A549 (cell line): Measurements from ENCODE around the gene ACAP1. TPM values are rescaled to one million over a fixed set of nuclear protein-coding genes. Genes with fewer than 3 reads are reported as not detected.

Source experiments
- ATAC-seq, 2 experiments: fragments of 200-7000 bp in 1 of 2; fragments of >200 bp in 1 of 2; cut with Nextera tagmentation in 1 of 2; cut with Tn5 transposase in 1 of 2; 3 replicates each; pipeline versions ENCODE4 v1.8.0 to v1.9.1; 2018 to 2020; ENCODE audit warnings: mild to moderate bottlenecking in 1 of 2, moderate library complexity in 1 of 2
- CTCF ChIA-PET: fragments of 300-600 bp; sonication (Branson Sonifier 250); formaldehyde crosslinking; extraction: SDS; loops from one replicate; lab custom pipeline; 2021; ENCODE audit warnings: antibody characterized with exemption, inconsistent platforms; lab: Yijun Ruan, JAX
- POLR2A ChIA-PET: fragments of 350-600 bp; formaldehyde crosslinking; extraction: SDS; loops from one replicate; lab custom pipeline; 2021; ENCODE audit warnings: antibody characterized with exemption, inconsistent platforms; lab: Yijun Ruan, JAX
- DNase-seq, 2 experiments: peaks; one replicate each; pipeline versions ENCODE4 v3.0.0 to v3.0.0-alpha.2; 2011 to 2016; ENCODE audit warnings: low read depth in 1 of 2, low spot score in 1 of 2
- FAIRE-seq: peaks from 2 replicates; lab custom pipeline; 2011; peaks lifted over from hg19 to GRCh38; lab: Jason Lieb, UNC
- H3K27ac ChIP-seq, 2 experiments: fragments of >200 bp; sonication (Bioruptor Twin); formaldehyde crosslinking; 3 replicates each; pipeline ENCODE4 v1.5.1; 2016 to 2017
- H3K4me1 ChIP-seq: fragments of >200 bp; sonication (Bioruptor Twin); formaldehyde crosslinking; 3 replicates; pipeline ENCODE4 v1.6.1; 2016
- H3K4me2 ChIP-seq: fragments of >200 bp; sonication (Bioruptor Twin); formaldehyde crosslinking; 3 replicates; pipeline ENCODE4 v1.6.1; 2016
- H3K4me3 ChIP-seq: fragments of >200 bp; sonication (Bioruptor Twin); formaldehyde crosslinking; 3 replicates; pipeline ENCODE4 v1.5.1; 2016
- H3K9me3 ChIP-seq: fragments of >200 bp; sonication (Bioruptor Twin); formaldehyde crosslinking; 3 replicates; pipeline ENCODE4 v1.6.1; 2016
- BCL3 ChIP-seq: fragments of >200 bp; sonication (Bioruptor Twin); formaldehyde crosslinking; IDR thresholded peaks from 3 replicates; pipeline ENCODE4 v1.6.1; 2016
- EHMT2 ChIP-seq: fragments of 200-600 bp; sonication (generic); IDR thresholded peaks from 2 replicates; pipeline ENCODE4 v1.6.1; 2016; ENCODE audit warnings: antibody characterized with exemption, low read depth, mild to moderate bottlenecking, moderate library complexity
- ELK1 ChIP-seq: fragments of 150-350 bp; IDR thresholded peaks from 2 replicates; pipeline ENCODE4 v1.6.1; 2014; ENCODE audit warnings: low read depth, mild to moderate bottlenecking, low read length
- EP300 ChIP-seq, 2 experiments: fragments of >200 bp; sonication (Bioruptor Twin); formaldehyde crosslinking; IDR thresholded peaks; 2 replicates in 1 of 2; 3 replicates in 1 of 2; pipeline ENCODE4 v1.6.1; 2016 to 2017
- FOSB ChIP-seq: fragments of 250-450 bp; sonication (Bioruptor Pico); IDR thresholded peaks from 2 replicates; pipeline ENCODE4 v1.5.0; 2020; ENCODE audit warnings: mild to moderate bottlenecking, moderate library complexity
- GATA3 ChIP-seq: IDR thresholded peaks from 2 replicates; pipeline ENCODE4 v1.6.1; 2012; ENCODE audit warnings: borderline replicate concordance
- HEYL ChIP-seq: fragments of 250-450 bp; sonication (Bioruptor Pico); IDR thresholded peaks from 2 replicates; pipeline ENCODE4 v1.8.0; 2021; ENCODE audit warnings: mild to moderate bottlenecking, moderate library complexity
- HOXB13 ChIP-seq: fragments of 250-450 bp; sonication (Bioruptor Pico); IDR thresholded peaks from 2 replicates; pipeline ENCODE4 v1.5.0; 2020; ENCODE audit warnings: low read depth, mild to moderate bottlenecking, moderate library complexity
- JUNB ChIP-seq: fragments of >200 bp; sonication (Bioruptor Twin); formaldehyde crosslinking; IDR thresholded peaks from 2 replicates; pipeline ENCODE4 v1.6.1; 2016
- KDM1A ChIP-seq: fragments of 200-600 bp; sonication (generic); IDR thresholded peaks from 2 replicates; pipeline ENCODE4 v1.6.1; 2016; ENCODE audit warnings: low read depth, mild to moderate bottlenecking
- MAFK ChIP-seq: fragments of 450-650 bp; IDR thresholded peaks from 2 replicates; pipeline ENCODE4 v1.6.1; 2014; ENCODE audit not compliant: partially characterized antibody
- MAX ChIP-seq: IDR thresholded peaks from 2 replicates; pipeline ENCODE4 v1.6.1; 2012
- NFE2L2 ChIP-seq: fragments of 150-350 bp; conservative IDR thresholded peaks from 2 replicates; pipeline ENCODE4 v1.6.1; 2014; ENCODE audit warnings: low read length
- RARB ChIP-seq: fragments of 250-450 bp; sonication (Bioruptor Pico); IDR thresholded peaks from 2 replicates; pipeline ENCODE4 v1.8.0; 2021; ENCODE audit warnings: mild to moderate bottlenecking, moderate library complexity
- SMC3 ChIP-seq: fragments of >200 bp; sonication (Bioruptor Twin); formaldehyde crosslinking; IDR thresholded peaks from 3 replicates; pipeline ENCODE4 v1.6.1; 2018; ENCODE audit warnings: inconsistent platforms
- SREBF2 ChIP-seq: fragments of 450-650 bp; IDR thresholded peaks from 2 replicates; pipeline ENCODE4 v1.6.1; 2014; ENCODE audit warnings: mild to moderate bottlenecking, moderate library complexity
- TP53 ChIP-seq: fragments of 250-450 bp; sonication (Bioruptor Pico); IDR thresholded peaks from 2 replicates; pipeline ENCODE4 v1.5.0; 2021; ENCODE audit warnings: mild to moderate bottlenecking, moderate library complexity
- ZFP36 ChIP-seq: fragments of 450-650 bp; IDR thresholded peaks from 2 replicates; pipeline ENCODE4 v1.6.1; 2014; ENCODE audit warnings: borderline replicate concordance; ENCODE audit not compliant: partially characterized antibody
- ZSCAN20 ChIP-seq: fragments of 250-450 bp; sonication (Bioruptor Pico); IDR thresholded peaks from 2 replicates; pipeline ENCODE4 v1.8.0; 2022; ENCODE audit warnings: mild to moderate bottlenecking, moderate library complexity
- WGBS: methylation state at CpG from one replicate; pipeline ENCODE4 v1.1.6; 2017; ENCODE audit errors: missing lambda C conversion rate; 5-methylcytosine and 5-hydroxymethylcytosine counted together
- polyA plus RNA-seq, 4 experiments: library from polyadenylated mRNA; depleted of rRNA in 3 of 4; stranded (reverse); fragments of >200 nt; fragmentation: RNase III in 1 of 4; extraction: RNeasy Plus Mini Kit Qiagen cat#74134 plus additional on column Dnase treatment in 1 of 4; gene quantifications; 2 replicates in 3 of 4; 3 replicates in 1 of 4; pipeline ENCODE4 v1.2.3, GENCODE V29; 2011 to 2017
- TF ChIP-seq, protein P1 (sequence below): fragments of 200-600 bp; sonication (generic); IDR thresholded peaks from 2 replicates; pipeline ENCODE4 v1.6.1; 2016; ENCODE audit warnings: antibody characterized with exemption, mild to moderate bottlenecking, moderate library complexity
- TF ChIP-seq, protein P2 (sequence below): fragments of 250-450 bp; sonication (Bioruptor Pico); IDR thresholded peaks from 2 replicates; pipeline ENCODE4 v1.5.0; 2021; ENCODE audit warnings: mild to moderate bottlenecking, moderate library complexity, borderline replicate concordance

The ACAP1 gene
- polyA plus RNA-seq, 2 of the 4 experiments (the other 2 are of a cell fraction) = 0.41 to 1.3 TPM

DNA sequence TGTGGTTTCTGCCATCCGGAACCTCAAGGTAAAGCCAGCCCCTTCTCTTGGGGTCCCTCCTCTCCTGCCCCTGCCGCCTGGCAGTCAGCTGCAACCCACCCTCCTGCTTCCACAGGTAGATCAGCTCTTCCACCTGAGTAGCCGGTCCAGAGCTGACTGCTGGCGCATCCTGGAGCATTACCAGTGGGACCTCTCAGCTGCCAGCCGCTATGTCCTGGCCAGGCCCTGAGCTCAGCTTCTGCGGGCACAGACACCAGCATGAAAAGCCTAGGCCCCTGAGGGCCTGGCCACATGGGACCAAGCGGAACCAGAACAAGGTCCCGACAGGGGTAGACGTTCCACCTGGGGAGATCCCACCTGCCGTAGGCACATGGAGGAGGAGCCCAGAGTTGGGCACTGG, 52.5 kb downstream of the ACAP1 start:
- POLR2A ChIA-PET = interaction anchor here (0.6 to 1.6 kb wide), 2 partner anchors 11 to 15 kb away, joined by 4 to 7 read pairs; partner anchors contain the start of gene TMEM256
- ATAC-seq = no peak
- no peaks in the 10 kb centered on the region for H3K9me3 ChIP-seq
- no peak for TF ChIP-seq ZFP36
- TF ChIP-seq GATA3 = no peak
- no peak for TF ChIP-seq NFE2L2
- TF ChIP-seq RARB (CRISPR knock-in tag) = no peak
- TF ChIP-seq MAFK = no peak
- TF ChIP-seq, protein P1, sequence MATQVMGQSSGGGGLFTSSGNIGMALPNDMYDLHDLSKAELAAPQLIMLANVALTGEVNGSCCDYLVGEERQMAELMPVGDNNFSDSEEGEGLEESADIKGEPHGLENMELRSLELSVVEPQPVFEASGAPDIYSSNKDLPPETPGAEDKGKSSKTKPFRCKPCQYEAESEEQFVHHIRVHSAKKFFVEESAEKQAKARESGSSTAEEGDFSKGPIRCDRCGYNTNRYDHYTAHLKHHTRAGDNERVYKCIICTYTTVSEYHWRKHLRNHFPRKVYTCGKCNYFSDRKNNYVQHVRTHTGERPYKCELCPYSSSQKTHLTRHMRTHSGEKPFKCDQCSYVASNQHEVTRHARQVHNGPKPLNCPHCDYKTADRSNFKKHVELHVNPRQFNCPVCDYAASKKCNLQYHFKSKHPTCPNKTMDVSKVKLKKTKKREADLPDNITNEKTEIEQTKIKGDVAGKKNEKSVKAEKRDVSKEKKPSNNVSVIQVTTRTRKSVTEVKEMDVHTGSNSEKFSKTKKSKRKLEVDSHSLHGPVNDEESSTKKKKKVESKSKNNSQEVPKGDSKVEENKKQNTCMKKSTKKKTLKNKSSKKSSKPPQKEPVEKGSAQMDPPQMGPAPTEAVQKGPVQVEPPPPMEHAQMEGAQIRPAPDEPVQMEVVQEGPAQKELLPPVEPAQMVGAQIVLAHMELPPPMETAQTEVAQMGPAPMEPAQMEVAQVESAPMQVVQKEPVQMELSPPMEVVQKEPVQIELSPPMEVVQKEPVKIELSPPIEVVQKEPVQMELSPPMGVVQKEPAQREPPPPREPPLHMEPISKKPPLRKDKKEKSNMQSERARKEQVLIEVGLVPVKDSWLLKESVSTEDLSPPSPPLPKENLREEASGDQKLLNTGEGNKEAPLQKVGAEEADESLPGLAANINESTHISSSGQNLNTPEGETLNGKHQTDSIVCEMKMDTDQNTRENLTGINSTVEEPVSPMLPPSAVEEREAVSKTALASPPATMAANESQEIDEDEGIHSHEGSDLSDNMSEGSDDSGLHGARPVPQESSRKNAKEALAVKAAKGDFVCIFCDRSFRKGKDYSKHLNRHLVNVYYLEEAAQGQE = no peak
- TF ChIP-seq, protein P2, sequence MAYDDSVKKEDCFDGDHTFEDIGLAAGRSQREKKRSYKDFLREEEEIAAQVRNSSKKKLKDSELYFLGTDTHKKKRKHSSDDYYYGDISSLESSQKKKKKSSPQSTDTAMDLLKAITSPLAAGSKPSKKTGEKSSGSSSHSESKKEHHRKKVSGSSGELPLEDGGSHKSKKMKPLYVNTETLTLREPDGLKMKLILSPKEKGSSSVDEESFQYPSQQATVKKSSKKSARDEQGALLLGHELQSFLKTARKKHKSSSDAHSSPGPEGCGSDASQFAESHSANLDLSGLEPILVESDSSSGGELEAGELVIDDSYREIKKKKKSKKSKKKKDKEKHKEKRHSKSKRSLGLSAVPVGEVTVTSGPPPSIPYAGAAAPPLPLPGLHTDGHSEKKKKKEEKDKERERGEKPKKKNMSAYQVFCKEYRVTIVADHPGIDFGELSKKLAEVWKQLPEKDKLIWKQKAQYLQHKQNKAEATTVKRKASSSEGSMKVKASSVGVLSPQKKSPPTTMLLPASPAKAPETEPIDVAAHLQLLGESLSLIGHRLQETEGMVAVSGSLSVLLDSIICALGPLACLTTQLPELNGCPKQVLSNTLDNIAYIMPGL (CRISPR knock-in tag) = no peak
- no peak for TF ChIP-seq SMC3
- TF ChIP-seq, all 56 proteins: peak for 0
- CTCF ChIA-PET = interaction anchor here (0.7 to 17.1 kb wide), 7 partner anchors 9 to 172 kb away, joined by 3 to 139 read pairs (median 6); partner anchors contain the start of genes KCTD11, SENP3, TMEM102 and TMEM95
- WGBS = 91% methylated on average over 9 of the region's 10 CpGs
- no peak overlapping the region for H3K4me3 ChIP-seq
- peaks cover 5% of the 10 kb centered on the region; the same call in 1 of the 3 replicates for H3K4me1 ChIP-seq
- no peak overlapping the region for H3K4me2 ChIP-seq
- FAIRE-seq (no peak), DNase-seq (no peak)
- no peak overlapping the region for H3K27ac ChIP-seq

DNA sequence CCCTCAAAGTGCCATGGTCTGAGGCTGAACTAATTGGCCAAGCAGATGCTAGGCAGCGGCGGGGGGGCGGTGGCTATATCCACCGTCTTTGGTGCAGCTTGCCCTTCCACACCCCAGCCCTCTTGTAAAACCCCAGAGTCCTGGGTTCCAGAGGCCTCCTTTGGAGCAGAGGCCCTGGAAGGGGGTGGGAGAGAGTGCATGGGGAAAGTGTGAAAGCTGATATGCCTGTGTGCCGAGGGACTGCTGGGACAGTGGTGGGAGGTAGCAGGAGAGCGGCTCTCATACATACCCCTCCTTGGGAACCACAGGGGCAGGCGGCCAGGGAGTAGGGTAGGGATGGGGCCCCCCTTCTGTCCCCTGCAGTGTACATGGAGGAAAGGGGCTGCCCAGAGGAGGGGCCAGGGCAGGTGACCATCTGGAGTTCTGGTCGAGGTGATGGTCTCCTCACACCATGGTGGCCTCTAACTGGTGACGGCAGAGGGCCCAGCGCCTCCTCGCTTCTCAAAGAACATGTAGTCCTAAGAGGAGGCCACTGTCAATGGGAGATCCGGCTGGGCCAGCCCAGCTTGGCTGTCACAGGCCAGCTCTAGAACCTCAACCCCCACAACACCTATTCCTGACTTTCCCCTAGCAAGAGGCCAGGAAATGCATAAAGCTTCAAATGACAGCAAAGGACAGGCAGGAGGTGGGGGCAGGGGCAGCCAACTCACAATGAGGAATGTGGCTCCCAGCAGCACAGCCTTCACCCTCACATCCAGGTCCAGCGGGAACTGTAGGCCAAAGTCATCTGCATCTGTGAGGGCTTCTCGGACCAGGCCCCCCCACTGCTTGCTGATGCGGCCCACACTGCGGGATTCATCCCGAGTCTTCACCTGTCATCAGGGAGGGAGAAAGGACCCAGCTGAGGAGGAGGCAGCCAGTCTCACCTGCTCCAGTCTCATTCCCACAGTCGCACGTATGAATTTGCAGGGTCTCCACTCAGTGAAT, 53.9 kb downstream of the ACAP1 start:
- ATAC-seq (no peak), FAIRE-seq (no peak), DNase-seq (no peak)
- Histone ChIP-seq H3K4me2 (no peak overlapping the region), H3K4me3 (no peak overlapping the region), H3K9me3 (no peaks in the 10 kb centered on the region), H3K4me1 (peaks cover 8% of the 10 kb centered on the region; the same call in 1 of the 3 replicates), H3K27ac (no peak overlapping the region)
- 84% methylated on average over 19 of the region's 19 CpGs for WGBS
- no peak for TF ChIP-seq BCL3
- no peak for TF ChIP-seq MAX
- no peak for TF ChIP-seq HEYL (CRISPR knock-in tag)
- TF ChIP-seq SREBF2 = no peak
- TF ChIP-seq ZSCAN20 (CRISPR knock-in tag) = no peak
- TF ChIP-seq TP53 (CRISPR knock-in tag) = no peak
- no peak for TF ChIP-seq SMC3
- no peak for TF ChIP-seq FOSB (CRISPR knock-in tag)
- TF ChIP-seq ELK1 = no peak
- TF ChIP-seq HOXB13 (CRISPR knock-in tag) = no peak
- no peak for TF ChIP-seq JUNB
- TF ChIP-seq GATA3 = no peak
- no peak for TF ChIP-seq KDM1A
- no peak for TF ChIP-seq EP300 (IDR thresholded peaks at IDR 0.05)
- TF ChIP-seq EHMT2 = no peak
- CTCF ChIA-PET = interaction anchor here (0.7 to 17.1 kb wide), 7 partner anchors 17 to 171 kb away, joined by 3 to 139 read pairs (median 4); partner anchors contain the start of genes KCTD11, SENP3, TMEM102 and TMEM95
- POLR2A ChIA-PET = no interaction called here
